H9 (cell line): ENCODE measurements around the gene RFWD3. TPM values are rescaled to one million over a fixed set of nuclear protein-coding genes. Genes with fewer than 3 reads are reported as not detected.

Experiments
- DNase-seq: peaks from one replicate; pipeline ENCODE4 v3.0.0-alpha.2; 2017
- H2AFZ ChIP-seq: one replicate; pipeline ENCODE4 v1.6.1; 2013; ENCODE audit warnings: mild to moderate bottlenecking, low read length, control low read depth, moderate library complexity
- H2AK5ac ChIP-seq: 2 replicates; pipeline ENCODE4 v1.6.1; 2013; ENCODE audit warnings: low read length, control low read depth, mixed read lengths; ENCODE audit not compliant: insufficient read length
- H2BK120ac ChIP-seq: one replicate; pipeline ENCODE4 v1.6.1; 2013; ENCODE audit warnings: low read depth, mild to moderate bottlenecking, low read length, control low read depth, inconsistent platforms; ENCODE audit not compliant: poor library complexity, severe bottlenecking
- H2BK12ac ChIP-seq: 2 replicates; pipeline ENCODE4 v1.6.1; 2013; ENCODE audit warnings: low read length, control low read depth, mixed read lengths, low read depth; ENCODE audit not compliant: insufficient read length
- H2BK15ac ChIP-seq: 2 replicates; pipeline ENCODE4 v1.6.1; 2013; ENCODE audit warnings: low read depth, low read length, control low read depth
- H2BK20ac ChIP-seq: one replicate; pipeline ENCODE4 v1.6.1; 2013; ENCODE audit warnings: low read depth, mild to moderate bottlenecking, low read length, control low read depth, inconsistent platforms; ENCODE audit not compliant: poor library complexity, severe bottlenecking
- H2BK5ac ChIP-seq: 2 replicates; pipeline ENCODE4 v1.6.1; 2013; ENCODE audit warnings: low read length, control low read depth, mixed read lengths; ENCODE audit not compliant: insufficient read length
- H3K14ac ChIP-seq: 2 replicates; pipeline ENCODE4 v1.6.1; 2013; ENCODE audit warnings: low read length, control low read depth; ENCODE audit not compliant: insufficient read depth
- H3K18ac ChIP-seq: 2 replicates; pipeline ENCODE4 v1.6.1; 2013; ENCODE audit warnings: low read depth, mild to moderate bottlenecking, mixed read lengths, low read length, control low read depth; ENCODE audit not compliant: insufficient read length
- H3K23ac ChIP-seq: 2 replicates; pipeline ENCODE4 v1.6.1; 2013; ENCODE audit warnings: low read length, control low read depth, mixed read lengths, low read depth; ENCODE audit not compliant: insufficient read length
- H3K23me2 ChIP-seq: 2 replicates; pipeline ENCODE4 v1.6.1; 2013; ENCODE audit warnings: low read depth, mild to moderate bottlenecking, mixed read lengths, low read length, control low read depth; ENCODE audit not compliant: insufficient read length, poor library complexity, severe bottlenecking
- H3K27ac ChIP-seq: 2 replicates; pipeline ENCODE4 v1.5.1; 2013; ENCODE audit warnings: low read length, control low read depth, mixed read lengths, low read depth; ENCODE audit not compliant: insufficient read length
- H3K27me3 ChIP-seq: 2 replicates; pipeline ENCODE4 v1.6.1; 2013; ENCODE audit warnings: low read length, control low read depth, inconsistent platforms; ENCODE audit not compliant: insufficient read depth
- H3K4ac ChIP-seq: 2 replicates; pipeline ENCODE4 v1.6.1; 2013; ENCODE audit warnings: low read depth, mild to moderate bottlenecking, control low read depth, inconsistent platforms, low read length, moderate library complexity
- H3K4me1 ChIP-seq: 2 replicates; pipeline ENCODE4 v1.6.1; 2013; ENCODE audit warnings: low read length, control low read depth, inconsistent platforms; ENCODE audit not compliant: insufficient read depth
- H3K4me2 ChIP-seq: 2 replicates; pipeline ENCODE4 v1.6.1; 2013; ENCODE audit warnings: low read length, control low read depth, mixed read lengths; ENCODE audit not compliant: insufficient read length, insufficient read depth
- H3K56ac ChIP-seq: 2 replicates; pipeline ENCODE4 v1.6.1; 2013; ENCODE audit warnings: low read depth, mild to moderate bottlenecking, mixed read lengths, low read length, control low read depth; ENCODE audit not compliant: insufficient read length
- H3K79me1 ChIP-seq: 2 replicates; pipeline ENCODE4 v1.6.1; 2013; ENCODE audit warnings: low read depth, mild to moderate bottlenecking, moderate library complexity, low read length, control low read depth, inconsistent platforms; ENCODE audit not compliant: insufficient read depth, poor library complexity, severe bottlenecking
- H3K79me2 ChIP-seq: 2 replicates; pipeline ENCODE4 v1.6.1; 2013; ENCODE audit warnings: low read length, control low read depth, inconsistent platforms; ENCODE audit not compliant: insufficient read depth
- H3K9ac ChIP-seq: 2 replicates; pipeline ENCODE4 v1.6.1; 2013; ENCODE audit warnings: low read length, control low read depth, mixed read lengths; ENCODE audit not compliant: insufficient read length; ENCODE audit errors: extremely low read depth
- H3K9me3 ChIP-seq: one replicate; pipeline ENCODE4 v1.6.1; 2013; ENCODE audit warnings: low read depth, low read length, inconsistent platforms; ENCODE audit not compliant: control insufficient read depth
- H3T11ph ChIP-seq: one replicate; pipeline ENCODE4 v1.6.1; 2013; ENCODE audit warnings: mild to moderate bottlenecking, low read length, control low read depth, inconsistent platforms
- H4K20me1 ChIP-seq: one replicate; pipeline ENCODE4 v1.6.1; 2013; ENCODE audit not compliant: control insufficient read depth, insufficient read length, insufficient read depth
- H4K5ac ChIP-seq: 2 replicates; pipeline ENCODE4 v1.6.1; 2013; ENCODE audit warnings: low read depth, mild to moderate bottlenecking, mixed read lengths, low read length, control low read depth; ENCODE audit not compliant: insufficient read length
- H4K8ac ChIP-seq: replicated peaks from 2 replicates; pipeline ENCODE4 v1.6.1; 2013; ENCODE audit warnings: low read length, control low read depth, mixed read lengths, low read depth; ENCODE audit not compliant: insufficient read length
- H4K91ac ChIP-seq: 2 replicates; pipeline ENCODE4 v1.6.1; 2013; ENCODE audit warnings: low read depth, mild to moderate bottlenecking, moderate library complexity, mixed read lengths, low read length, control low read depth; ENCODE audit not compliant: insufficient read length
- H3K27ac Mint-ChIP-seq, 3 experiments: 2 replicates in 2 of 3; 3 replicates in 1 of 3; pipeline ENCODE4 v1.8.0; 2020 to 2021; ENCODE audit warnings: mixed read lengths in 3 of 3, mild to moderate bottlenecking in 1 of 3, moderate library complexity in 1 of 3
- H3K27me3 Mint-ChIP-seq: 2 replicates; pipeline ENCODE4 v1.8.0; 2021; ENCODE audit warnings: low read depth, mild to moderate bottlenecking, moderate library complexity, mixed read lengths
- H3K36me3 Mint-ChIP-seq, 3 experiments: 2 replicates in 2 of 3; 3 replicates in 1 of 3; pipeline ENCODE4 v1.8.0; 2020 to 2021; ENCODE audit warnings: low read depth in 3 of 3, mixed read lengths in 3 of 3; ENCODE audit not compliant: insufficient read depth in 1 of 3
- H3K4me1 Mint-ChIP-seq, 2 experiments: 2 replicates each; pipeline ENCODE4 v1.8.0; 2020; ENCODE audit warnings: mixed read lengths in 2 of 2
- H3K4me3 Mint-ChIP-seq, 2 experiments: 2 replicates in 1 of 2; 3 replicates in 1 of 2; pipeline ENCODE4 v1.8.0; 2020 to 2021; ENCODE audit warnings: mild to moderate bottlenecking in 2 of 2, mixed read lengths in 2 of 2, moderate library complexity in 1 of 2
- H3K9me3 Mint-ChIP-seq, 2 experiments: 2 replicates in 1 of 2; 3 replicates in 1 of 2; pipeline ENCODE4 v1.8.0; 2020; ENCODE audit warnings: mild to moderate bottlenecking in 2 of 2, mixed read lengths in 2 of 2, moderate library complexity in 1 of 2
- WGBS: extraction: QIAGEN DNeasy Blood & Tissue Kit; methylation state at CpG from one replicate; pipeline ENCODE4 v1.1.7; 2013; ENCODE audit warnings: missing lambda C conversion rate, low lambda C conversion rate, mixed read lengths; ENCODE audit not compliant: insufficient read length; ENCODE audit errors: extremely low coverage; 5-methylcytosine and 5-hydroxymethylcytosine counted together
- total RNA-seq: library from RNA; stranded (reverse); gene quantifications from 2 replicates; pipeline ENCODE4 v1.2.1, GENCODE V29; 2021
- TF ChIP-seq, protein P1 (sequence below): fragments of 200-600 bp; sonication (generic); conservative IDR thresholded peaks from 3 replicates; pipeline ENCODE4 v1.8.0; 2021; ENCODE audit warnings: antibody characterized with exemption, mild to moderate bottlenecking

RFWD3 gene
- total RNA-seq, 1 experiment from 2014 or later = 114 TPM

DNA sequence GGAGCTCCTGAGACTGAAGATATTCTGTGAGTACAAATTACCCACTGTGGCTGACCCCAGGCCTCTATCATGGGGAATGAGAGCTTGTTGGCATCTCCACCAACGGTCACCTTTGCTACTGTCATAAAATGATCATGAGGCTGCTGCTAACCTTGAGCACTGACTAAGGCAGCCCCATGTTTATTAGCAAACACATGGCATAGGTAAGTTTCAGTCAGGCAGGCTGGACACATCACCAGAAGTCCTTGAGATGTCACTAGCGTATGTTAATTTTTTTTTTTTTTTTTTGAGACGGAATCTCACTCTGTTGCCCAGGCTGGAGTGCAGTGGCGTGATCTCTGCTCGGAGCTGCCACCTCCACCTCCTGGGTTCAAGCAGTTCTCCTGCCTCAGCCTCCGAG, 58.3 kb downstream of the RFWD3 start:
- H3K23ac ChIP-seq = no peak overlapping the region
- peaks cover 4% of the 10 kb centered on the region; the same call in 1 of the 2 replicates for H3K4me1 ChIP-seq
- peak overlapping the region in 1 of 3 experiments; percentile 96; a peak in 1 of 7 replicates for H3K27ac Mint-ChIP-seq
- H3K9ac ChIP-seq = no peak overlapping the region
- H3K4me2 ChIP-seq = peak overlapping the region; percentile 69
- no peaks in the 10 kb centered on the region for H3K27me3 Mint-ChIP-seq
- H2AFZ ChIP-seq = no peak overlapping the region
- H3K79me1 ChIP-seq = no peaks in the 10 kb centered on the region
- no CpG with 5 or more reads among the region's 6 CpGs for WGBS
- H2BK12ac ChIP-seq = no peak overlapping the region
- H3K27ac ChIP-seq = no peak overlapping the region
- no peak overlapping the region for H2BK120ac ChIP-seq
- H3K56ac ChIP-seq = no peak overlapping the region
- H2BK5ac ChIP-seq = peak overlapping the region; percentile 25
- no peak overlapping the region for H3K4ac ChIP-seq
- H3K9me3 ChIP-seq = no peaks in the 10 kb centered on the region
- no peak overlapping the region for H2BK20ac ChIP-seq
- H2BK15ac ChIP-seq = no peak overlapping the region
- no peaks in the 10 kb centered on the region for H3K9me3 Mint-ChIP-seq
- H3K18ac ChIP-seq = peak overlapping the region; percentile 47
- H3K14ac ChIP-seq = no peak overlapping the region
- no peak overlapping the region for H4K5ac ChIP-seq
- H3K79me2 ChIP-seq = peaks cover 18% of the 10 kb centered on the region; the same call in 1 of the 2 replicates
- no peaks in the 10 kb centered on the region for H4K20me1 ChIP-seq
- H2AK5ac ChIP-seq = no peak overlapping the region
- H3T11ph ChIP-seq = no peak overlapping the region
- DNase-seq = no peak
- H3K36me3 Mint-ChIP-seq = peaks cover 0 to 3% (median 2%) of the 10 kb centered on the region in 3 experiments; a peak in 4 of 7 replicates
- H3K23me2 ChIP-seq = peaks cover 8% of the 10 kb centered on the region
- no peaks in the 10 kb centered on the region for H3K27me3 ChIP-seq
- no peak overlapping the region for H4K8ac ChIP-seq
- TF ChIP-seq, protein P1, sequence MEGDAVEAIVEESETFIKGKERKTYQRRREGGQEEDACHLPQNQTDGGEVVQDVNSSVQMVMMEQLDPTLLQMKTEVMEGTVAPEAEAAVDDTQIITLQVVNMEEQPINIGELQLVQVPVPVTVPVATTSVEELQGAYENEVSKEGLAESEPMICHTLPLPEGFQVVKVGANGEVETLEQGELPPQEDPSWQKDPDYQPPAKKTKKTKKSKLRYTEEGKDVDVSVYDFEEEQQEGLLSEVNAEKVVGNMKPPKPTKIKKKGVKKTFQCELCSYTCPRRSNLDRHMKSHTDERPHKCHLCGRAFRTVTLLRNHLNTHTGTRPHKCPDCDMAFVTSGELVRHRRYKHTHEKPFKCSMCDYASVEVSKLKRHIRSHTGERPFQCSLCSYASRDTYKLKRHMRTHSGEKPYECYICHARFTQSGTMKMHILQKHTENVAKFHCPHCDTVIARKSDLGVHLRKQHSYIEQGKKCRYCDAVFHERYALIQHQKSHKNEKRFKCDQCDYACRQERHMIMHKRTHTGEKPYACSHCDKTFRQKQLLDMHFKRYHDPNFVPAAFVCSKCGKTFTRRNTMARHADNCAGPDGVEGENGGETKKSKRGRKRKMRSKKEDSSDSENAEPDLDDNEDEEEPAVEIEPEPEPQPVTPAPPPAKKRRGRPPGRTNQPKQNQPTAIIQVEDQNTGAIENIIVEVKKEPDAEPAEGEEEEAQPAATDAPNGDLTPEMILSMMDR = no peak
- H3K4me3 Mint-ChIP-seq = peak overlapping the region in 1 of 2 experiments; percentile 97; a peak in 2 of 5 replicates
- H4K91ac ChIP-seq = no peak overlapping the region
- peaks cover 31 to 36% of the 10 kb centered on the region in 2 experiments for H3K4me1 Mint-ChIP-seq
